Stimulated activated CD4-positive, alpha-beta T cell treated with anti-CD3 and anti-CD28 coated beads, Interleukin-15, amount 100 ng/mL, for 24 hours (primary cell): Measurements from ENCODE around the gene LRRC31.

ENCODE experiments used
- DNase-seq: peaks from one replicate; pipeline ENCODE4 v3.0.0-alpha.2; 2020

LRRC31 gene

GRCh38 chr3:169869484-169870220 lies at the start of gene LRRC31:
LRRC31 (minus strand) TSS chr3:169869935; CDS start chr3:169869807, 128 bp downstream.
- no peak for DNase-seq

- no peak for DNase-seq
Measured at GRCh38 chr3:169914321-169914720, 44.6 kb upstream of the LRRC31 start.

- DNase-seq, result no peak
Measured at GRCh38 chr3:169913323-169913722, 43.6 kb upstream of the LRRC31 start.

- no peak for DNase-seq
Measured at GRCh38 chr3:169911272-169911671, 41.5 kb upstream of the LRRC31 start, which contains the start of gene SAMD7. SAMD7 (plus strand) TSS chr3:169911572; CDS start chr3:169919499, 7,927 bp downstream.

- DNase-seq, result no peak
Measured at GRCh38 chr3:169907944-169908343, 38.2 kb upstream of the LRRC31 start.

- no peak for DNase-seq
Measured at GRCh38 chr3:169907476-169907875, 37.7 kb upstream of the LRRC31 start.

- DNase-seq, result no peak
Measured at GRCh38 chr3:169905404-169905803, 35.7 kb upstream of the LRRC31 start.

GRCh38 chr3:169901453-169901852 lies 31.7 kb upstream of the LRRC31 start:
- DNase-seq, result no peak

GRCh38 chr3:169897284-169897683 lies 27.5 kb upstream of the LRRC31 start:
- DNase-seq, result no peak

GRCh38 chr3:169895072-169895471 lies 25.3 kb upstream of the LRRC31 start:
- DNase-seq, result no peak

- no peak for DNase-seq
Measured at GRCh38 chr3:169894110-169894509, 24.4 kb upstream of the LRRC31 start.

GRCh38 chr3:169891886-169892285 lies 22.2 kb upstream of the LRRC31 start:
- no peak for DNase-seq

GRCh38 chr3:169886671-169887070 lies 16.9 kb upstream of the LRRC31 start:
- DNase-seq, result no peak

GRCh38 chr3:169880576-169881250 lies 11.0 kb upstream of the LRRC31 start:
- DNase-seq, result no peak

- no peak for DNase-seq
Measured at GRCh38 chr3:169879845-169880575, 10.3 kb upstream of the LRRC31 start.

GRCh38 chr3:169879013-169879557 lies 9.3 kb upstream of the LRRC31 start:
- no peak for DNase-seq

GRCh38 chr3:169871129-169871886 lies 1.6 kb upstream of the LRRC31 start:
- no peak for DNase-seq

- no peak for DNase-seq
Measured at GRCh38 chr3:169868369-169868768, 1.4 kb downstream of the LRRC31 start.

- no peak for DNase-seq
Measured at GRCh38 chr3:169867584-169868210, 2.0 kb downstream of the LRRC31 start.

- DNase-seq, result peak; percentile 14
Measured at GRCh38 chr3:169865176-169865767, 4.5 kb downstream of the LRRC31 start.

GRCh38 chr3:169864270-169864669 lies 5.5 kb downstream of the LRRC31 start:
- DNase-seq, result no peak

GRCh38 chr3:169863458-169863899 lies 6.3 kb downstream of the LRRC31 start:
- peak; percentile 75 for DNase-seq
